ENCODE measurements around the gene CMTM4.
"Not testable (repeated sequence)": the region's sequence is repeated elsewhere in the genome, so short reads cannot be mapped to it uniquely, and the experiment has no call there.

The CMTM4 gene

DNA sequence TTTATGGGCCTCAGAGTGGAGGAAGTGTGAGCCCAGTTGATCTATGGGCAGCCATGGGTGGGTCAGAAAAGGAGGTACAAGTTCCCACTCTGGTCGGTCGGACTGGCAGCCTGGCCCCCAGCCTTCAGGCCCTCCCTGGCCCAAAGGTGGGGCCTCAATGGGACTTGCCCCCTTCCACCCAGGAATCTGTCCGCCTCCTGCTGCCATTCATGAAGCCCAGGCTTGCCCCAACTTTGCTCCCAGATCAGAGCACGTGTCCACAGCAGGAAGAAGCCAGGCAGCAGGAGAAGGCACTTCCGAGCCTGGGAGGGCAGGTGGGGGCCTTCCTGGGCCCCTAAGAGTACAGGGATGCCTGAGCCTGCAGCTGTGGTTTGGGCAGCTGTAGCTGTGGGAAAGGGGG lies 95.1 kb downstream of the CMTM4 start:
- DNase-seq (ENCODE audit: insufficient read length, low spot score) (no peak), FAIRE-seq (no peak)

DNA sequence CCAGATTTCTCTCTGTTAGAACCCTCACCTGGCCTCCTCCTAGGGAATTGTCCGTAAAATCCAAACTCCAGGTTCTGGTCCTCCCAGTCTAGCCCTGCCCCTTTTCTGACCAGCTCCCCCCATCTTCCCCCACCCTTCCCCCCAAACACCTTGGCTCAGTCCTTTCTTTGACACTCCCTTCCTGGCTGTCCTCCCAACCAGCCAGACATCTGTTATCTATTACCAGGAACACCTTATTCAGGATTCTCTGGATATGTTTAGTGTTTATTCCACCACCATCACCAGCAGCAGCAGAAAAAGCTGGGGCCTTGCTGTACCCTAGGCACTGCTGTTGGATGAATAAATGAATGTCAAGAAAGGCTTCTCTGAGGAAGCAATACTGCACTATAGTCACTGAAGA lies 96.1 kb downstream of the CMTM4 start:
- TF ChIP-seq TAF1 (IDR thresholded peaks at IDR 0.05; ENCODE audit: low read depth, low read length) (no peak), POU2F2 (IDR thresholded peaks at IDR 0.05; ENCODE audit: low read depth, low read length) (no peak), POLR2AphosphoS5 (IDR thresholded peaks at IDR 0.05; ENCODE audit: low read depth, low read length) (no peak), SPI1 (IDR thresholded peaks at IDR 0.05; ENCODE audit: low read depth, low read length) (no peak), POLR2A (IDR thresholded peaks at IDR 0.05; ENCODE audit: low read depth, low read length) (no peak), PAX5 (IDR thresholded peaks at IDR 0.05; ENCODE audit: insufficient read depth, low read length, severe bottlenecking) (no peak)
- FAIRE-seq (no peak), DNase-seq (ENCODE audit: insufficient read length, low spot score) (no peak)

More for the DNA sequence above, 95.1 kb downstream of the CMTM4 start:
- TF ChIP-seq SPI1 (IDR thresholded peaks at IDR 0.05; ENCODE audit: low read depth, low read length) (no peak), TAF1 (IDR thresholded peaks at IDR 0.05; ENCODE audit: low read depth, low read length) (no peak)

DNA sequence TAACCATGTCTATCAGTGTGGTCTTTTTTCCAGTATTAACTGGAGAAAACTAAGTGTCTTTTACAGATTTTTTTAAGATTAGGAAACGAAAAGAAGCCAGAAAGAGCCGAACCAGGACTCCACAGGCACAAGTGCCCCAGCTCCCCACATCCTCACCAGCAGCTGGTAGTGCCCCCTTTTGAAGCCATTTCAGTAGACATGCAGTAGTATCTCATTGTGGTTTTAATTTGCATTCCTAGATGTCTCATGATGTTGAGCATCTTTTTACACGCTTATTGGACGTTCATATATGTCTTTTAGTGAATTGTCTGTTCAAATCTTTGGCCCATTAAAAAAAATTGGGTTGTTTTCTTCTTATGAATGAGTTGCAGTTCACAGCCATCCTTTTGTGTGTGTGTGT lies 96.8 kb downstream of the CMTM4 start:
- DNase-seq (ENCODE audit: insufficient read length, low spot score) (no peak), FAIRE-seq (no peak)
- TF ChIP-seq POU2F2 (IDR thresholded peaks at IDR 0.05; ENCODE audit: low read depth, low read length) (no peak), POLR2A (IDR thresholded peaks at IDR 0.05; ENCODE audit: low read depth, low read length) (no peak), TAF1 (IDR thresholded peaks at IDR 0.05; ENCODE audit: low read depth, low read length) (no peak), PAX5 (IDR thresholded peaks at IDR 0.05; ENCODE audit: insufficient read depth, low read length, severe bottlenecking) (no peak), POLR2AphosphoS5 (IDR thresholded peaks at IDR 0.05; ENCODE audit: low read depth, low read length) (no peak), SPI1 (IDR thresholded peaks at IDR 0.05; ENCODE audit: low read depth, low read length) (no peak)

DNA sequence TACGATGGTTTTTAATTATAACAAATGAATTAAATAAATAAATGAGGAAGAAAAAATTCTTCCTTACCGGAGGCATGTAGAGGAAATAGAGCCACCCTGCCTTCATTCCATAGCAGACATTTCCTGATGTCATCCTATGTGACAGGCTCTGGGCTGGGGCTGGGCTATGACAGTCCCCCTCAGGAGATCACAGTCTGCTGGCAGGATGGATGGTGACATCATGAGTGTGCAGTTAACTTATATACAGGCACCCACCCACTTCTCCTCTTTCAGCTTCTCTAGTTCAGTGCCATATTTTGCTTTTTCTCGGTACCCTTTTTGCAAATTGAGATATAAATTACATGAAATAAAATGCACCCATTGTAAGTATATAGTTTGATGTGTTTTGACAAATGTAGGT lies 98.4 kb downstream of the CMTM4 start:
- TF ChIP-seq POLR2A (IDR thresholded peaks at IDR 0.05; ENCODE audit: low read depth, low read length) (no peak), PAX5 (IDR thresholded peaks at IDR 0.05; ENCODE audit: insufficient read depth, low read length, severe bottlenecking) (no peak), TAF1 (IDR thresholded peaks at IDR 0.05; ENCODE audit: low read depth, low read length) (no peak), POLR2AphosphoS5 (IDR thresholded peaks at IDR 0.05; ENCODE audit: low read depth, low read length) (no peak), SPI1 (IDR thresholded peaks at IDR 0.05; ENCODE audit: low read depth, low read length) (no peak), POU2F2 (IDR thresholded peaks at IDR 0.05; ENCODE audit: low read depth, low read length) (no peak)
- DNase-seq (ENCODE audit: insufficient read length, low spot score) (no peak), FAIRE-seq (no peak)

DNA sequence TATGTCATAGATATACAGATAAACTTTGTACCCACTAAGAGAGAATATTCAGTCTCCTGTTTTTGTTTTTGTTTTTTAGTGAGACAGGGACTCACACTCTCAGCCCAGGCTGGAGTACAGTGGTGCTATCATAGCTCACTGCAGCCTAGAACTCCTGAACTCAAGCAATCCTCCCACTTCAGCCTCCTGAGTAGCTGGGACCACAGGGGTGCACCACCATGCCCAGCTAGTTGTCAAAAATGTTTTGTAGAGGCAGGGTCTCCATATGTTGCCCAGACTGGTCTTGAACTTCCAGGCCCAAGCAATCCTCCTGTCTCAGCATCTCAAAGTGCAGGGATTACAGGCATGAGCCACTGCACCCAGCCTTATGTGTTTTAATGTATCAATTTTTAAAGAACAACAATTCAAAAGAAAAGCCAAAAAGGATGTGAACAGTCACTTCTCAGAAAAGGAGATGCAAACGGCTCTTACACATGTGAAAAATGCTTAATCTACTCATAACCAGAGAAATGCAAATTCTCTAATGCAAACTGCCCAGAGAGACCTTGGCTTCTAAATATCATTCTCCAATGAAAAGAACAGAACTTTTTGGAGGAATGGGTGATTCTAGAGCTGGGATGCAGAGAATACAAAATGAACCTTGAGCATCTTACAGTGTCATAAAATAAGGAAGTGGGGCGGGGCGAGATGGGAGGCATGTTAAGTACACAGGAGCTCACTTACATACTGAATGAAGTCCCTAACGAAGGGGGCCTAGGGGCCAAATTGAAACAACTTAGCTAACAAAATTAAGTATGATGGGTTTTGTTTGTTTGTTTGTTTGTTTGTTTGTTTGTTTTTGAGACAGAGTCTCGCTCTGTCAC lies 99.3 kb downstream of the CMTM4 start:
- no peak for DNase-seq (ENCODE audit: insufficient read length, low spot score)
- FAIRE-seq, result no peak
- TF ChIP-seq POU2F2 (IDR thresholded peaks at IDR 0.05; ENCODE audit: low read depth, low read length) (no peak), SPI1 (IDR thresholded peaks at IDR 0.05; ENCODE audit: low read depth, low read length) (peak; percentile 71)

DNA sequence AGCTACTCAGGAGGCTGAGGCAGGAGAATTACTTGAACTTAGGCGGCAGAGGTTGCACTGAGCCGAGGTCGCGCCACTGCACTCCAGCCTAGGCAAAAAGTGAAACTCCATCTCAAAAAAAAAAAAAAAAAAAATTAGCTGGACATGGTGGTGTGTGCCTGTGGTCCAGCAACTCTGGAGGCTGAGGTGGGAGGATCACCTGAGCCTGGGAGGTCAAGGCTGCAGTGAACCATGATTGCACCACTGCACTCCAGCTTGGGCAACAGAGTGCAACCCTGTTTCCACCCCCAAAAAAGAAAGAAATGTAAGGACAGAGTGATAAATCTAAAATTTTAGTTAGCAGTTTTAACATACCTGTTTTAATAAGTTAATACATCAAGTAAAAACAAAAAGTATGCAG lies 100.0 kb downstream of the CMTM4 start:
- not testable (repeated sequence) for DNase-seq (ENCODE audit: insufficient read length, low spot score); FAIRE-seq

DNA sequence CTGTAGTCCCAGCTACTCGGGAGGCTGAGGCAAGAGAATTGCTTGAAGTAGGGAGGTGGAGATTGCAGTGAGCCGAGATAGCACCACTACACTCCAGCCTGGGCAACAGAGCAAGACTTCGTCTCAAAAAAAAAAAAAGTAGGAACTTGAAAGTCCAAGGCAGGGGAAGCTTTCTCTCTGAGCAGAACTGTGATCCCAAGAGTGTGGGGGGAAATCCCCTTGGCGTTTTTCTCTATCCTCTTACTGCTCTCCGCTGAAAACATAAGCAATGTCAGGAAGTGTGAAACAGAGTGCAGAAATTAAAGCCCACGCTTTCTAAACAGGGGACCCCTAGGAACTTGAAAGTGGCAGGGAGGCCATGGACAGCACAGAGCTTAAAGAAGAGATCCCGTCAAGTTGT lies 101.8 kb downstream of the CMTM4 start:
- TF ChIP-seq PAX5 (IDR thresholded peaks at IDR 0.05; ENCODE audit: insufficient read depth, low read length, severe bottlenecking), result no peak
- TF ChIP-seq POLR2AphosphoS5 (IDR thresholded peaks at IDR 0.05; ENCODE audit: low read depth, low read length), result no peak
- no peak for TF ChIP-seq TAF1 (IDR thresholded peaks at IDR 0.05; ENCODE audit: low read depth, low read length)
- TF ChIP-seq POLR2A (IDR thresholded peaks at IDR 0.05; ENCODE audit: low read depth, low read length), result no peak
- TF ChIP-seq SPI1 (IDR thresholded peaks at IDR 0.05; ENCODE audit: low read depth, low read length), result no peak
- TF ChIP-seq POU2F2 (IDR thresholded peaks at IDR 0.05; ENCODE audit: low read depth, low read length), result no peak
- DNase-seq (ENCODE audit: insufficient read length, low spot score), result no peak
- no peak for FAIRE-seq

DNA sequence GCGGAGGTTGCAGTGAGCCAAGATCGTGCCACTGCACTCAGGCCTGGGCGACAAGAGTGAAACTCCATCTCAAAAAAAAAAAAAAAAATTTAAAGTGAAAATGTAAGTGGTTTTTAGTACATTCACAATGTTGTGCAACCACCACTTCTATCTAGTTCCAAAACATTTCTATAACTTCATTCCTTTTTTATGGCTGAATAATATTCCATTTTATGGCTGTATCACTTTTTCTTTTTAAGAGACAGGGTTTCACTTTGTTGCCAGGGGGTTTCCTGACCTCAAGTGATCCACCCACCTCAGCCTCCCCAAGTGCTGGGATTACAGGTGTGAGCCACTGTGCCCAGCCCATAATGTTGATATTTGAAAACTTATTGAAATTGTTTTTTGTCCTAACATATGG lies 103.7 kb downstream of the CMTM4 start:
- no peak for FAIRE-seq
- no peak for DNase-seq (ENCODE audit: insufficient read length, low spot score)
- TF ChIP-seq POU2F2 (IDR thresholded peaks at IDR 0.05; ENCODE audit: low read depth, low read length), result no peak
- no peak for TF ChIP-seq SPI1 (IDR thresholded peaks at IDR 0.05; ENCODE audit: low read depth, low read length)
- no peak for TF ChIP-seq TAF1 (IDR thresholded peaks at IDR 0.05; ENCODE audit: low read depth, low read length)
- TF ChIP-seq POLR2AphosphoS5 (IDR thresholded peaks at IDR 0.05; ENCODE audit: low read depth, low read length), result no peak
- no peak for TF ChIP-seq POLR2A (IDR thresholded peaks at IDR 0.05; ENCODE audit: low read depth, low read length)
- no peak for TF ChIP-seq PAX5 (IDR thresholded peaks at IDR 0.05; ENCODE audit: insufficient read depth, low read length, severe bottlenecking)

DNA sequence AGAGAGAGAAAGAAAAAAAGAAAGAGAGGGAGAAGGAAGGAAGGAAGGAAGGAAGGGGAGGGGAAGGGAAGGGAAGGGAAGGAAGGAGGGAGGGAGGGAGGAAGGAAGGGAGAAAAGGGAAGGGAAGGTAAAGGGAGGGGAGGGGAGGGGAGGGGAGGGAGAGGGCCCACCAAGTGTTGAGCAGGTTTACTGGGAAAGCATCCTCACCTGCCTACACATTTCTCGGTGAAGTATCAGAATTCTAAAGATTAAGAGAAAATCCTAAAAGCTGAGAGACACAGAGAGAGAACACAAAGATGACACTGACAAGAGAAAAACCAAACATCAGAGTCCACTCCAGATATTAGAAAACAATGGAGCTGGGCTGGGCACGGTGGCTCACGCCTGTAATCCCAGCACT lies 104.3 kb downstream of the CMTM4 start:
- no peak for FAIRE-seq
- no peak for DNase-seq (ENCODE audit: insufficient read length, low spot score)
- TF ChIP-seq POLR2A (IDR thresholded peaks at IDR 0.05; ENCODE audit: low read depth, low read length) (no peak), TAF1 (IDR thresholded peaks at IDR 0.05; ENCODE audit: low read depth, low read length) (no peak), POU2F2 (IDR thresholded peaks at IDR 0.05; ENCODE audit: low read depth, low read length) (no peak), PAX5 (IDR thresholded peaks at IDR 0.05; ENCODE audit: insufficient read depth, low read length, severe bottlenecking) (no peak), POLR2AphosphoS5 (IDR thresholded peaks at IDR 0.05; ENCODE audit: low read depth, low read length) (no peak)

DNA sequence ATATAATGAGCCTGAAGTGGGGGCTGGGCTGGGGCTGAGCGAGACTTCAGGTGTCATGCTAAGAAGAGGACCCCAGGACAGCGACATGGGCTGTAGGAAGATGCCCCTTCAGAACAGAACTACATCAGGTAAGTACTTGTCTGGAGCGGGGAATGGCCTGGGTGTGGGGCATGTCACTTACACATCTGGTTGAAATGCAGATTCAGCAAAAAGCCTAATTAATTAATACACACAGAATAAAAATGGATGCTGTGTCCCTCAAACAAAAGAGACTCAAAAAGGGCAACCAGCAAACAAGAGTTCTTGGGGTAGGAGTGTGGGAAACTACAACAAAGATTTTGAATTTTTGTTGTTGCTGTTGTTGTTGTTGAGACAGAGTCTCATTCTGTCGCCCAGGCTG lies 105.5 kb downstream of the CMTM4 start:
- no peak for FAIRE-seq
- TF ChIP-seq TAF1 (IDR thresholded peaks at IDR 0.05; ENCODE audit: low read depth, low read length) (no peak), PAX5 (IDR thresholded peaks at IDR 0.05; ENCODE audit: insufficient read depth, low read length, severe bottlenecking) (no peak), SPI1 (IDR thresholded peaks at IDR 0.05; ENCODE audit: low read depth, low read length) (no peak), POLR2AphosphoS5 (IDR thresholded peaks at IDR 0.05; ENCODE audit: low read depth, low read length) (no peak), POU2F2 (IDR thresholded peaks at IDR 0.05; ENCODE audit: low read depth, low read length) (no peak), POLR2A (IDR thresholded peaks at IDR 0.05; ENCODE audit: low read depth, low read length) (no peak)
- no peak for DNase-seq (ENCODE audit: insufficient read length, low spot score)
